Loucy (cell line): ENCODE results near the gene CEP43.

ENCODE experiments used
- H2AFZ ChIP-seq: fragments of 200-600 bp; sonication (generic); 2 replicates; pipeline ENCODE4 v1.6.0; 2016; ENCODE audit warnings: antibody characterized with exemption, mild to moderate bottlenecking, low read length, moderate library complexity
- H3F3A ChIP-seq: fragments of 200-600 bp; 2 replicates; pipeline ENCODE4 v1.6.0; 2016; ENCODE audit warnings: antibody characterized with exemption, low read depth, mild to moderate bottlenecking
- H3K27me3 ChIP-seq: fragments of 200-600 bp; sonication (generic); 2 replicates; pipeline ENCODE4 v1.6.1; 2014; ENCODE audit warnings: low read length, mild to moderate bottlenecking; ENCODE audit not compliant: insufficient read depth, poor library complexity, severe bottlenecking
- H3K36me3 ChIP-seq: fragments of 200-600 bp; sonication (generic); 2 replicates; pipeline ENCODE4 v1.6.1; 2016; ENCODE audit warnings: low read length; ENCODE audit not compliant: insufficient read depth
- H3K4me1 ChIP-seq: fragments of 200-600 bp; sonication (generic); 2 replicates; pipeline ENCODE4 v1.5.1; 2014; ENCODE audit warnings: low read length, mild to moderate bottlenecking; ENCODE audit not compliant: insufficient read depth, poor library complexity, severe bottlenecking
- H3K4me2 ChIP-seq: fragments of 200-600 bp; sonication (generic); 2 replicates; pipeline ENCODE4 v1.6.0; 2014; ENCODE audit warnings: antibody characterized with exemption, low read length, low read depth, mild to moderate bottlenecking; ENCODE audit not compliant: poor library complexity, severe bottlenecking
- H3K4me3 ChIP-seq: fragments of 200-600 bp; sonication (generic); 2 replicates; pipeline ENCODE4 v1.5.1; 2014; ENCODE audit warnings: low read length, mild to moderate bottlenecking, mixed read lengths; ENCODE audit not compliant: poor library complexity, severe bottlenecking
- H3K79me2 ChIP-seq: fragments of 200-600 bp; sonication (generic); 2 replicates; pipeline ENCODE4 v1.6.1; 2014; ENCODE audit warnings: low read length; ENCODE audit not compliant: insufficient read depth
- H3K9ac ChIP-seq: fragments of 200-600 bp; sonication (generic); 2 replicates; pipeline ENCODE4 v1.6.0; 2014; ENCODE audit warnings: mild to moderate bottlenecking, low read depth, low read length, moderate library complexity; ENCODE audit not compliant: poor library complexity, severe bottlenecking
- H3K9me2 ChIP-seq: fragments of 200-600 bp; sonication (generic); replicated peaks from 2 replicates; pipeline ENCODE4 v1.6.1; 2016; ENCODE audit warnings: low read depth, low read length, mixed read lengths
- H3K9me3 ChIP-seq: fragments of 200-600 bp; sonication (generic); 2 replicates; pipeline ENCODE4 v1.6.1; 2014; ENCODE audit warnings: mild to moderate bottlenecking, antibody characterized with exemption, low read length, low read depth; ENCODE audit not compliant: insufficient read depth
- H4K20me1 ChIP-seq: fragments of 200-600 bp; sonication (generic); 2 replicates; pipeline ENCODE4 v1.6.0; 2014; ENCODE audit warnings: antibody characterized with exemption, low read length, mild to moderate bottlenecking; ENCODE audit not compliant: insufficient read depth, poor library complexity, severe bottlenecking
- CTCF ChIP-seq: fragments of 200-600 bp; sonication (generic); conservative IDR thresholded peaks from 2 replicates; pipeline ENCODE4 v1.5.1; 2014; ENCODE audit warnings: mild to moderate bottlenecking, antibody characterized with exemption, low read length
- EZH2phosphoT487 ChIP-seq: fragments of 200-600 bp; IDR thresholded peaks from 2 replicates; pipeline ENCODE4 v1.6.1; 2018; ENCODE audit warnings: antibody characterized with exemption, mild to moderate bottlenecking, moderate library complexity, borderline replicate concordance

The CEP43 gene

GRCh38 chr6:166980738-166981137, 18.5 kb upstream of the CEP43 start:
- H3F3A ChIP-seq, result no peaks in the 10 kb centered on the region
- TF ChIP-seq CTCF (no peak), EZH2phosphoT487 (no peak)

DNA sequence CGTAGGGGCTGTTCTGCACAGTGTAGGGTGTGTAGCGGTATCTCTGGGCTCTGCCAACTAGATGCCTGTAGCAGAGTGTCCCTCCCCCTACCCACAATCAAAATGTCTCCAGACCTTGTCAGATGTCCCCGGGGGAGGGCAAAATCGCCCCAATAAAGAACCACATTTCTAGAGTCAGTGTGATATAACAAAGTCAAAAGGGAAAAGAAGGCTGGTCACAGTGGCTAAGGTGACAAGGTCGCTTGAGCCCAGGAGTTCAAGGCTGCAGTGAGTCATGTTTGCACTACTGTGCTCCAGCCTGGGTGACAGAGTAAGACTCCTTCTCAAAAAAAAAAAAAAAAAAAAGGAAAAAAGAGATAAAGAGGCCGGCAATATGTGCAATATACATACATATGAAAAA, 11.7 kb upstream of the CEP43 start:
- Histone ChIP-seq H3K9me3 (no peaks in the 10 kb centered on the region), H3K4me3 (no peak overlapping the region), H3K36me3 (peaks cover 17% of the 10 kb centered on the region; the same call in 1 of the 2 replicates), H3F3A (no peaks in the 10 kb centered on the region), H3K27me3 (no peaks in the 10 kb centered on the region), H3K4me2 (no peak overlapping the region), H3K9ac (no peak overlapping the region), H3K9me2 (no peaks in the 10 kb centered on the region), H4K20me1 (peaks cover 5% of the 10 kb centered on the region), H3K79me2 (peaks cover 36% of the 10 kb centered on the region; the same call in 1 of the 2 replicates), H2AFZ (no peak overlapping the region), H3K4me1 (no peaks in the 10 kb centered on the region)
- TF ChIP-seq CTCF (no peak), EZH2phosphoT487 (no peak)

More at GRCh38 chr6:166980738-166981137, 18.5 kb upstream of the CEP43 start:
- H3K4me2 ChIP-seq, result no peak overlapping the region
- H2AFZ ChIP-seq, result no peak overlapping the region
- H3K79me2 ChIP-seq, result peaks cover 11% of the 10 kb centered on the region; the same call in 1 of the 2 replicates
- peaks cover 9% of the 10 kb centered on the region; the same call in 1 of the 2 replicates for H3K36me3 ChIP-seq
- no peaks in the 10 kb centered on the region for H4K20me1 ChIP-seq
- no peaks in the 10 kb centered on the region for H3K9me3 ChIP-seq
- H3K9ac ChIP-seq, result no peak overlapping the region
- no peak overlapping the region for H3K4me3 ChIP-seq
- H3K4me1 ChIP-seq, result no peaks in the 10 kb centered on the region
- H3K27me3 ChIP-seq, result no peaks in the 10 kb centered on the region
- H3K9me2 ChIP-seq, result no peaks in the 10 kb centered on the region

DNA sequence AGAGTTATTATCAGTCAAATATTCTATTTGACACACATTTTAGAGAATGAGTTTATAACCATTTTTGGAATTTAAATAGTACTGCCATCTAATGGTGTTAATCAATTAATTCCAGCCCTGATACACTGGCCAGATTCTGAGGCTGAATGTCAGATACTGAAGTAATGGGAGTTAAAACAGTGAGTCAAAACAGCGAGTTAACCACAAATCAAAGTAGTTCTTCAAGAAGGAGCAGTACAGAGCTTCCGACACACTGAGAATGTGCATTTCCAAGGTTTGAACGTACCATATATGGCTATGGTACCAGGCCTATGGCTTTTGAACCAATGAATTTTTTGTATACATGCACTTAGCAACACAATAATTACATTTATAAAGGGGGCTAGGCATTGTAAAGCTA, 11.3 kb upstream of the CEP43 start:
- no peaks in the 10 kb centered on the region for H3K9me3 ChIP-seq
- H3K9ac ChIP-seq, result no peak overlapping the region
- TF ChIP-seq EZH2phosphoT487 (no peak), CTCF (no peak)
- H2AFZ ChIP-seq, result no peak overlapping the region
- peaks cover 5% of the 10 kb centered on the region for H4K20me1 ChIP-seq
- H3K4me3 ChIP-seq, result no peak overlapping the region
- no peaks in the 10 kb centered on the region for H3K9me2 ChIP-seq
- no peaks in the 10 kb centered on the region for H3F3A ChIP-seq
- no peaks in the 10 kb centered on the region for H3K4me1 ChIP-seq
- H3K4me2 ChIP-seq, result no peak overlapping the region
- peaks cover 41% of the 10 kb centered on the region; the same call in 1 of the 2 replicates for H3K79me2 ChIP-seq
- H3K27me3 ChIP-seq, result no peaks in the 10 kb centered on the region
- peaks cover 13% of the 10 kb centered on the region; the same call in 1 of the 2 replicates for H3K36me3 ChIP-seq
